Retinal pigment epithelial cell (primary cell): ENCODE data around the gene DGCR8.

Source experiments
- DNase-seq: peaks from one replicate; pipeline ENCODE4 v3.0.0-alpha.2; 2010; ENCODE audit warnings: low read depth
- H3K4me3 ChIP-seq: 2 replicates; pipeline ENCODE4 v1.5.1; 2011; ENCODE audit warnings: mild to moderate bottlenecking, low read length, control low read depth, moderate library complexity
- TF ChIP-seq, protein P1 (sequence below): conservative IDR thresholded peaks from 2 replicates; pipeline ENCODE4 v1.5.1; 2011; ENCODE audit warnings: low read depth, low read length, control low read depth, inconsistent platforms

The DGCR8 gene

DNA sequence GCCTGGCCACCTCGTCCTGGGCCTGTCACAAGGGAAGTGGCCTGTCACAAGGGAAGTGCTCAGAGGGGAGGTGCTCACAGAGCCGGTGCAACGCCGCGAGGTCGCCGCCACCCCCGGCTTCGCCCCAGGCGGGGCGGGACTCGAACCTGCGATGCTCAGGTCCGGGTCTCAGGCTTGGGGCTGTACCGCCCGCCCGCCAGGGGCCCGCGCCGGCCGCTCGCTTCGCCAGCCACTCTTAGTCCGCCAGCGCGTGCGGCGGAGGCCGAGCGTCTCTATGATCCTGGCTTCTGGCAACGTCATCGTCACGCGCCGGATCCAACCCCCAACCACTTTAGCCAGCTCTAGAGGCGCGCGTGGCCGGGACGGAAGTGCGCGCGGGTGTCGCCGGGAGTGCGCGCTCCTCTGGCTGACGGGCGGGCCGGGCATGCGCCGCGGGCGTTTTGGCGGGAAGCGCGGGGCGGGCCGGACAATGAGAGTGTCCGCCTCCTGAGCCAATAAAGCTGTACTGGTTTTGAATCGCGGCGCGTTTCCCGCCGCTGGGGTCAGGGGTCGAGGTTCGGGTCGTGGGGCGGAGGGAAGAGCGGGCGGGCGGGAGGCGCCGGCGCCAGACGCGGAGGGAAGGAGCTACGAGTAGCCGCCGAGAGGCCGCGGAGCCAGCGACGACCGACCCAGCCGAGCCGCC, 37.1 kb downstream of the DGCR8 start, which contains the start of gene TRMT2A:
Gene TRMT2A (minus strand): TSS at position 276 of the 682 bp plus-strand sequence. CDS start 320 bp downstream, outside the sequence.
- TF ChIP-seq, protein P1, sequence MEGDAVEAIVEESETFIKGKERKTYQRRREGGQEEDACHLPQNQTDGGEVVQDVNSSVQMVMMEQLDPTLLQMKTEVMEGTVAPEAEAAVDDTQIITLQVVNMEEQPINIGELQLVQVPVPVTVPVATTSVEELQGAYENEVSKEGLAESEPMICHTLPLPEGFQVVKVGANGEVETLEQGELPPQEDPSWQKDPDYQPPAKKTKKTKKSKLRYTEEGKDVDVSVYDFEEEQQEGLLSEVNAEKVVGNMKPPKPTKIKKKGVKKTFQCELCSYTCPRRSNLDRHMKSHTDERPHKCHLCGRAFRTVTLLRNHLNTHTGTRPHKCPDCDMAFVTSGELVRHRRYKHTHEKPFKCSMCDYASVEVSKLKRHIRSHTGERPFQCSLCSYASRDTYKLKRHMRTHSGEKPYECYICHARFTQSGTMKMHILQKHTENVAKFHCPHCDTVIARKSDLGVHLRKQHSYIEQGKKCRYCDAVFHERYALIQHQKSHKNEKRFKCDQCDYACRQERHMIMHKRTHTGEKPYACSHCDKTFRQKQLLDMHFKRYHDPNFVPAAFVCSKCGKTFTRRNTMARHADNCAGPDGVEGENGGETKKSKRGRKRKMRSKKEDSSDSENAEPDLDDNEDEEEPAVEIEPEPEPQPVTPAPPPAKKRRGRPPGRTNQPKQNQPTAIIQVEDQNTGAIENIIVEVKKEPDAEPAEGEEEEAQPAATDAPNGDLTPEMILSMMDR = peak; percentile 4
- H3K4me3 ChIP-seq = peak within 1 kb of the TSS; percentile 90
- peak; percentile 93 for DNase-seq

GRCh38 chr22:20117633-20118299, 37.7 kb downstream of the DGCR8 start:
- no peak for DNase-seq
- H3K4me3 ChIP-seq = peak overlapping the region; percentile 86
- TF ChIP-seq, protein P1 = no peak

DNA sequence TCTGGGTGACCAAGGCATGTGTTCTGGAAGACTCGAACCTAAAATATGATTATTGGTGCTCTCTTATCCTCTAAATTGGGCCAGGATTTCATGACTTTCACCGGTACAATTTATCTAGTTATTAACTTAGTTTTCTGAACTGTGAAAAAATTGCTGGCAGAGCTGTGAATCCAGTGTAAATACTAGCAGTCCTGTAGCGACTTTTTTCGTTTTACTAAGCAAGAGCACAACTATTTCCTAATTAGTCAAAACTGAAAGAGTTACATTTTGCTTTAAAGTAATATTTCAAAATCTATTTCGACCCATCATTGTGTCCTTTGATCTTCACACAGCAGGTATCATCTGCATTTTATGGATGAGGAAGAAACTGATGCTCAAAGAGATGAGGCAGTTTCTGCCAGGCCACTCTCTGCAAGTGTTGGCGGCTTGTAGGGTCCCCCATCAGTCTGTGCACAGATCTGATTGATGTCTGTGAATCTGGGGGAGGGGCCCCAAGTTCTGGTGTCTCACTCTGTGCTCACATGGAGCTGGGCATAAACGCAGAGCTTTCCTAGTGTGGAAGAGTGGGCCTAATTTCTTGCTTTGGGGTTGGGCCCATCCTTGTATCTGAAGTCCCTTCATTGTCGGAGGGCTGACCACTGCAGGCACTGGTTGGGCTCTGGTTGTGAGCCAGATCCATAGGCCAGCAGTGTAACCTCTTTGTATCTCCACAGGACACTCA, 38.4 kb downstream of the DGCR8 start:
- H3K4me3 ChIP-seq = peak overlapping the region; percentile 86
- TF ChIP-seq, protein P1 = no peak
- DNase-seq = no peak

DNA sequence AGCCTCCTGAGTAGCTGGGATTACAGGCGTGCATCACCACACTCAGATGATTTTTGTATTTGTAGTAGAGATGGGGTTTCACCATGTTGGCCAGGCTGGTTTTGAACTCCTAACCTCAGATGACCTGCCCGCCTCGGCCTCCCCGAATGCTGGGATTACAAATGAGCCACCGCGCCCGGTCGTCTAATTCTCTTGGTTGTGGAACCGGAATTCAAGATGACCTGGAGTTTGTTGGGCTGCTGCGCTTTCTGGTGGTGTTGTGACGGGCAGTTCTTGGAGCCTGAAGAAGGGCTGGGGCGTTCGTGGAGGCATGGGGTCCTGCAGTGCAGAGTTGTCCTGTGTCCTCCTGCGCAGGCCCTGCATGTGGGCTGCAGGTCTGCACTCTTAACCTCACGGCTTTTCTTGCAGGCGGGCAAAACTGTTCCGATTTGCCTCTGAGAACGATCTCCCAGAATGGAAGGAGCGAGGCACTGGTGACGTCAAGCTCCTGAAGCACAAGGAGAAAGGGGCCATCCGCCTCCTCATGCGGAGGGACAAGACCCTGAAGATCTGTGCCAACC, 41.9 kb downstream of the DGCR8 start:
- TF ChIP-seq, protein P1 = no peak
- DNase-seq = no peak

GRCh38 chr22:20123366-20124082, 43.5 kb downstream of the DGCR8 start:
- H3K4me3 ChIP-seq = no peak overlapping the region
- DNase-seq = no peak
- TF ChIP-seq, protein P1 = no peak

More for the DNA sequence above, 41.9 kb downstream of the DGCR8 start:
- H3K4me3 ChIP-seq = no peak overlapping the region

GRCh38 chr22:20124083-20124787, 44.2 kb downstream of the DGCR8 start:
- no peak for DNase-seq
- TF ChIP-seq, protein P1 = no peak
- H3K4me3 ChIP-seq = no peak overlapping the region
